ENCODE data around the gene HSD17B2.

- TF ChIP-seq, protein P1, sequence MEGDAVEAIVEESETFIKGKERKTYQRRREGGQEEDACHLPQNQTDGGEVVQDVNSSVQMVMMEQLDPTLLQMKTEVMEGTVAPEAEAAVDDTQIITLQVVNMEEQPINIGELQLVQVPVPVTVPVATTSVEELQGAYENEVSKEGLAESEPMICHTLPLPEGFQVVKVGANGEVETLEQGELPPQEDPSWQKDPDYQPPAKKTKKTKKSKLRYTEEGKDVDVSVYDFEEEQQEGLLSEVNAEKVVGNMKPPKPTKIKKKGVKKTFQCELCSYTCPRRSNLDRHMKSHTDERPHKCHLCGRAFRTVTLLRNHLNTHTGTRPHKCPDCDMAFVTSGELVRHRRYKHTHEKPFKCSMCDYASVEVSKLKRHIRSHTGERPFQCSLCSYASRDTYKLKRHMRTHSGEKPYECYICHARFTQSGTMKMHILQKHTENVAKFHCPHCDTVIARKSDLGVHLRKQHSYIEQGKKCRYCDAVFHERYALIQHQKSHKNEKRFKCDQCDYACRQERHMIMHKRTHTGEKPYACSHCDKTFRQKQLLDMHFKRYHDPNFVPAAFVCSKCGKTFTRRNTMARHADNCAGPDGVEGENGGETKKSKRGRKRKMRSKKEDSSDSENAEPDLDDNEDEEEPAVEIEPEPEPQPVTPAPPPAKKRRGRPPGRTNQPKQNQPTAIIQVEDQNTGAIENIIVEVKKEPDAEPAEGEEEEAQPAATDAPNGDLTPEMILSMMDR (IDR thresholded peaks at IDR 0.05): no peak
- no peak for TF ChIP-seq POLR2A (IDR thresholded peaks at IDR 0.05)
Measured at GRCh38 chr16:82079892-82080291, 44.8 kb downstream of the HSD17B2 start.
